ENCODE measurements around the gene GBP1.

DNA sequence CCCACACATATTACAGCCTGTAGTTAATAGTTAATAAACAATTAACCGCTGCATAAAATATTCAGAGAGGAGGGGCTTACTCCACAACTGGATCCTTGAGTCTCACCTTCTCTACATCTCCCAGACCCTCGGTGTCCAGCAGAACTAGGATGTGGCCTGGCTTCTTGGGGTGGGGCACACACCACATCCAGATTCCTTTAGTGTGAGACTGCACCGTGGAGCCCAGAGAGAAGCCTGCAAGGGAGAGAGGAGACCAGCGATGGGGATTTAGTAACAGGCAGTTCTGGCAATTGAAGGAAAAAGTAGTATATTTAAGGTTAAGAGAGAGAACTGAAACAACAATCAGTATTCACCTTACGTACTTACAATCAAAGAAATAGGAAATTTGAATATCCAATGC is 4.9 kb downstream of the GBP1 start:
- TF ChIP-seq, protein P1, sequence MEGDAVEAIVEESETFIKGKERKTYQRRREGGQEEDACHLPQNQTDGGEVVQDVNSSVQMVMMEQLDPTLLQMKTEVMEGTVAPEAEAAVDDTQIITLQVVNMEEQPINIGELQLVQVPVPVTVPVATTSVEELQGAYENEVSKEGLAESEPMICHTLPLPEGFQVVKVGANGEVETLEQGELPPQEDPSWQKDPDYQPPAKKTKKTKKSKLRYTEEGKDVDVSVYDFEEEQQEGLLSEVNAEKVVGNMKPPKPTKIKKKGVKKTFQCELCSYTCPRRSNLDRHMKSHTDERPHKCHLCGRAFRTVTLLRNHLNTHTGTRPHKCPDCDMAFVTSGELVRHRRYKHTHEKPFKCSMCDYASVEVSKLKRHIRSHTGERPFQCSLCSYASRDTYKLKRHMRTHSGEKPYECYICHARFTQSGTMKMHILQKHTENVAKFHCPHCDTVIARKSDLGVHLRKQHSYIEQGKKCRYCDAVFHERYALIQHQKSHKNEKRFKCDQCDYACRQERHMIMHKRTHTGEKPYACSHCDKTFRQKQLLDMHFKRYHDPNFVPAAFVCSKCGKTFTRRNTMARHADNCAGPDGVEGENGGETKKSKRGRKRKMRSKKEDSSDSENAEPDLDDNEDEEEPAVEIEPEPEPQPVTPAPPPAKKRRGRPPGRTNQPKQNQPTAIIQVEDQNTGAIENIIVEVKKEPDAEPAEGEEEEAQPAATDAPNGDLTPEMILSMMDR (IDR thresholded peaks at IDR 0.05): no peak
- no peak for TF ChIP-seq POLR2AphosphoS5 (IDR thresholded peaks at IDR 0.05)
